ENCODE measurements around the gene C20orf144.

Gene C20orf144

GRCh38 chr20:33676121-33676520 lies 14.0 kb downstream of the C20orf144 start:
- DNase-seq (ENCODE audit: low read depth in 4 of 4, low spot score in 1 of 4), result no peak

GRCh38 chr20:33676652-33677645 lies 14.8 kb downstream of the C20orf144 start:
- DNase-seq (ENCODE audit: low read depth in 4 of 4, low spot score in 1 of 4), result no peak

GRCh38 chr20:33677991-33678702 lies 16.0 kb downstream of the C20orf144 start:
- DNase-seq (ENCODE audit: low read depth in 4 of 4, low spot score in 1 of 4), result no peak

GRCh38 chr20:33679758-33680485 lies 17.8 kb downstream of the C20orf144 start:
- DNase-seq (ENCODE audit: low read depth in 4 of 4, low spot score in 1 of 4), result no peak

- no peak for DNase-seq (ENCODE audit: low read depth in 4 of 4, low spot score in 1 of 4)
These were observed 18.6 kb downstream of the C20orf144 start for GRCh38 chr20:33680686-33681085.

GRCh38 chr20:33681288-33681687 lies 19.2 kb downstream of the C20orf144 start:
- DNase-seq (ENCODE audit: low read depth in 4 of 4, low spot score in 1 of 4), result no peak

- no peak for DNase-seq (ENCODE audit: low read depth in 4 of 4, low spot score in 1 of 4)
These were observed 19.7 kb downstream of the C20orf144 start for GRCh38 chr20:33681728-33682353.

GRCh38 chr20:33684533-33685327 lies 22.6 kb downstream of the C20orf144 start:
- DNase-seq (ENCODE audit: low read depth in 4 of 4, low spot score in 1 of 4), result no peak

GRCh38 chr20:33685328-33686099 lies 23.4 kb downstream of the C20orf144 start:
- DNase-seq (ENCODE audit: low read depth in 4 of 4, low spot score in 1 of 4), result peak in 3 of 4 experiments; percentile 40 to 79 (median 57)

- peak; percentile 88 to 97 (median 93) for DNase-seq (ENCODE audit: low read depth in 4 of 4, low spot score in 1 of 4)
These were observed 24.2 kb downstream of the C20orf144 start, which contains the start of gene E2F1 for GRCh38 chr20:33686100-33686983. Gene E2F1, minus strand, starts transcription at chr20:33686385. Its CDS starts 121 bp downstream, at chr20:33686264.

- DNase-seq (ENCODE audit: low read depth in 4 of 4, low spot score in 1 of 4), result no peak
These were observed 24.8 kb downstream of the C20orf144 start for GRCh38 chr20:33686984-33687366.

- DNase-seq (ENCODE audit: low read depth in 4 of 4, low spot score in 1 of 4), result no peak
These were observed 25.3 kb downstream of the C20orf144 start for GRCh38 chr20:33687370-33687915.

- no peak for DNase-seq (ENCODE audit: low read depth in 4 of 4, low spot score in 1 of 4)
These were observed 26.1 kb downstream of the C20orf144 start for GRCh38 chr20:33687993-33688937.

- DNase-seq (ENCODE audit: low read depth in 4 of 4, low spot score in 1 of 4), result no peak
These were observed 26.9 kb downstream of the C20orf144 start for GRCh38 chr20:33688938-33689424.

- no peak for DNase-seq (ENCODE audit: low read depth in 4 of 4, low spot score in 1 of 4)
These were observed 27.4 kb downstream of the C20orf144 start for GRCh38 chr20:33689493-33689892.

- DNase-seq (ENCODE audit: low read depth in 4 of 4, low spot score in 1 of 4), result peak in 2 of 4 experiments; percentile 28 to 36
These were observed 27.8 kb downstream of the C20orf144 start for GRCh38 chr20:33689973-33690372.

GRCh38 chr20:33693289-33693688 lies 31.2 kb downstream of the C20orf144 start:
- no peak for DNase-seq (ENCODE audit: low read depth in 4 of 4, low spot score in 1 of 4)
